ENCODE data around the gene CSNK2A3.

Gene CSNK2A3

GRCh38 chr11:11318961-11319360 is 34.1 kb downstream of the CSNK2A3 start:
- TF ChIP-seq SIN3A (IDR thresholded peaks at IDR 0.05; ENCODE audit: borderline replicate concordance, insufficient read depth, low read length): no peak
- no peak for TF ChIP-seq TAF1 (IDR thresholded peaks at IDR 0.05; ENCODE audit: borderline replicate concordance, insufficient read depth, low read length)
- TF ChIP-seq REST (IDR thresholded peaks at IDR 0.05; ENCODE audit: insufficient read depth in 1 of 2, low read depth in 2 of 2, low read length in 2 of 2): no peak
- no peak for TF ChIP-seq FOXP2 (optimal IDR thresholded peaks at IDR 0.05; ENCODE audit: borderline replicate concordance, extremely low read depth, extremely low read length, insufficient read depth)
- no peak for TF ChIP-seq POLR2AphosphoS5 (IDR thresholded peaks at IDR 0.05; ENCODE audit: low read depth, low read length)

- no peak for TF ChIP-seq TAF1 (IDR thresholded peaks at IDR 0.05; ENCODE audit: borderline replicate concordance, insufficient read depth, low read length)
- TF ChIP-seq SIN3A (IDR thresholded peaks at IDR 0.05; ENCODE audit: borderline replicate concordance, insufficient read depth, low read length): no peak
- TF ChIP-seq REST (IDR thresholded peaks at IDR 0.05; ENCODE audit: insufficient read depth in 1 of 2, low read depth in 2 of 2, low read length in 2 of 2): no peak
- TF ChIP-seq POLR2AphosphoS5 (IDR thresholded peaks at IDR 0.05; ENCODE audit: low read depth, low read length): no peak
Observed at GRCh38 chr11:11318461-11318860, 34.6 kb downstream of the CSNK2A3 start.

GRCh38 chr11:11316651-11317230 is 36.3 kb downstream of the CSNK2A3 start:
- no peak for TF ChIP-seq SIN3A (IDR thresholded peaks at IDR 0.05; ENCODE audit: borderline replicate concordance, insufficient read depth, low read length)
- no peak for TF ChIP-seq FOXP2 (optimal IDR thresholded peaks at IDR 0.05; ENCODE audit: borderline replicate concordance, extremely low read depth, extremely low read length, insufficient read depth)

- TF ChIP-seq SIN3A (IDR thresholded peaks at IDR 0.05; ENCODE audit: borderline replicate concordance, insufficient read depth, low read length): no peak
- no peak for TF ChIP-seq TAF1 (IDR thresholded peaks at IDR 0.05; ENCODE audit: borderline replicate concordance, insufficient read depth, low read length)
- no peak for TF ChIP-seq POLR2AphosphoS5 (IDR thresholded peaks at IDR 0.05; ENCODE audit: low read depth, low read length)
- no peak for TF ChIP-seq REST (IDR thresholded peaks at IDR 0.05; ENCODE audit: insufficient read depth in 1 of 2, low read depth in 2 of 2, low read length in 2 of 2)
- TF ChIP-seq FOXP2 (optimal IDR thresholded peaks at IDR 0.05; ENCODE audit: borderline replicate concordance, extremely low read depth, extremely low read length, insufficient read depth): no peak
Observed at GRCh38 chr11:11313902-11314692, 39.0 kb downstream of the CSNK2A3 start.

GRCh38 chr11:11313426-11313825 is 39.6 kb downstream of the CSNK2A3 start:
- TF ChIP-seq REST (IDR thresholded peaks at IDR 0.05; ENCODE audit: insufficient read depth in 1 of 2, low read depth in 2 of 2, low read length in 2 of 2) (no peak), TAF1 (IDR thresholded peaks at IDR 0.05; ENCODE audit: borderline replicate concordance, insufficient read depth, low read length) (no peak), POLR2AphosphoS5 (IDR thresholded peaks at IDR 0.05; ENCODE audit: low read depth, low read length) (no peak), SIN3A (IDR thresholded peaks at IDR 0.05; ENCODE audit: borderline replicate concordance, insufficient read depth, low read length) (no peak), FOXP2 (optimal IDR thresholded peaks at IDR 0.05; ENCODE audit: borderline replicate concordance, extremely low read depth, extremely low read length, insufficient read depth) (no peak)
